ENCODE data around the gene C13orf46. TPM values are rescaled to one million over a fixed set of nuclear protein-coding genes. Genes with fewer than 3 reads are reported as not detected.

The C13orf46 gene
- total RNA-seq, 1 experiment from 2014 or later: 0.07 TPM

DNA sequence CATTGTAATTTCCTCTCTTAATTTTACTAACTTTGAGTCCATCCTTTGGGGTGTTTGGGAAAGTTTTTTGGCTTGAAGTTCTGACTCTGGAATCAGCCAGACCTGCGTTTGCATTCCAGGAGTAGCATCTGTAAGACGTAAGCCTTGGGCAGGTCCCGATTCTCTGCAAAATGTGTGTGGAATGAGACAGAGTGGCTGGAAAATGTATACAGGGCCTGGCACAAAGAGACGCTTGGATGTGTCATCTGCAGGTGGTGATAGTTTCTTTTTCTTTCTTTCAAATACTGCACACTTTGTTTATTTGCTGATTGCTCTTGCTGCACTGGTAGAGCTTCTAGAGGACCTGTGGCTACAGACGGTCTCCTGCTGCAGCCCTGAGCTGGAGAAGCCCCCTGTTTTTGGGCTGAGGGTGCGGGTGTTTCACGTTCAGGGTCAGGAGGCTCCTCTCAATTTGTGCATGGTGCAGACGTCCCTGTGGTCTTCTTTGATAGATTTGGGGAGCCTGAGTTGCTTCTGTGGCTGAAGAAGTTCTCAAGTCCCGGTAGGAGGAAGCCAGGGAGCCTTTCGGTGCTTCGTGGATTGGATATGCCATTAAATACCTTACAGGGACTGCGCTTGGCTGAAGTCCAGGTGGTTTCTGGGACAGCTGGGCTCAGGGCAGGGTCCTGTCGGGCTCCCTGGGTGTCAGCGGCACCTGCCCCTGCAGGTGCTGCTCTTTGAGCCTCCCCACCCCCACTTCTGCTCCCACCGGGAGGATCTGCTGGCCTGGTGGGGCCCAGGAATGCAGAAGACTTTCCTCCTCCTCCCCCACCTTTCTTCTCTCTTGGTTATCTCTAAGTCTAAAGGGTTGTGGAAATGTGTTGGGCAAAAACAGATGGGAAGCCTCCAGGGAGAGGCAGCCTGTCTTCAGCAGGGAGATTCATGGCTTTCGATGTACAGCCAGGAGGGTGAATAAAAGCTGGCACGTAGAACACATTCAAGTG lies 66.0 kb downstream of the C13orf46 start:
- no TSS peak for BruUV-seq (replicated peaks)
- intact Hi-C loops (cut with micrococcal nuclease): no loop called here
- H3K9me3 ChIP-seq (ENCODE audit: low read length): no peaks in the 10 kb centered on the region
- POLR2A ChIA-PET (ENCODE audit: unreplicated experiment): no interaction called here
- no peak overlapping the region for H3K27ac ChIP-seq (ENCODE audit: low read length)
- H3K79me2 ChIP-seq (ENCODE audit: low read length): no peaks in the 10 kb centered on the region
- no peaks in the 10 kb centered on the region for H3K4me1 ChIP-seq (ENCODE audit: insufficient read depth, low read length)
- TF ChIP-seq EZH2phosphoT487 (IDR thresholded peaks at IDR 0.05; ENCODE audit: borderline replicate concordance, low read length) (no peak), CTCF (conservative IDR thresholded peaks at IDR 0.05; ENCODE audit: low read depth, low read length) (no peak), EZH2 (IDR thresholded peaks at IDR 0.05; ENCODE audit: low read length, unreplicated experiment) (no peak)
- H3K4me2 ChIP-seq (ENCODE audit: low read length): no peak overlapping the region
- CTCF ChIA-PET: no interaction called here
- no peak for ATAC-seq
- no peaks in the 10 kb centered on the region for H3F3A ChIP-seq (ENCODE audit: low read length, unreplicated experiment)
- no peaks in the 10 kb centered on the region for H3K36me3 ChIP-seq (ENCODE audit: low read depth, low read length)
- no peaks in the 10 kb centered on the region for H4K20me1 ChIP-seq (ENCODE audit: low read length)
- DNase-seq: no peak
- H3K27me3 ChIP-seq (ENCODE audit: low read length): no peaks in the 10 kb centered on the region
- no peak overlapping the region for H3K4me3 ChIP-seq (ENCODE audit: low read length)
- H3K9me2 ChIP-seq (replicated peaks; ENCODE audit: low read length): no peaks in the 10 kb centered on the region
- H3K9ac ChIP-seq (ENCODE audit: low read length): no peak overlapping the region
- H2AFZ ChIP-seq (ENCODE audit: low read length): no peak overlapping the region

DNA sequence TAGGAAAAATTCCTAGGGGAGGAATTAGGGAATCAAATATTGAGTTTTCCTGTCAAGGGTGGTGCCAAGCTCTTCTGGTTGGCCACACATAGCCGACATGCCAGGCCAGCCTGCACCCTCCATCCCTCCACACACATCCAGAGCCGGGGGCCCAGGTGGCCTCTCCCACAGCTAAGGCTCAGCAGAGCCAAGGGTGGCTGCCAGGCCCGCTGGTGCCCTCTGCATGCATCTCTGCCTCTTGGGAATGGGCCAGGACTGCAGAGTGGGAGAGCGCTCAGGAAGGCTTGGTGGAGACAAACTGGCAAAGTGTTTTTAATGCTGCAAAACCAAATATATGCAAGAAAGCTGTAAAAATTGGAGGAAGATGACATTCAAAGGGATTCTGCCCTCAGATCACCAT lies 67.3 kb downstream of the C13orf46 start:
- H3K4me3 ChIP-seq (ENCODE audit: low read length): no peak overlapping the region
- H3K9me3 ChIP-seq (ENCODE audit: low read length): no peaks in the 10 kb centered on the region
- H3K27ac ChIP-seq (ENCODE audit: low read length): no peak overlapping the region
- H2AFZ ChIP-seq (ENCODE audit: low read length): no peak overlapping the region
- intact Hi-C loops (cut with micrococcal nuclease): no loop called here
- no peaks in the 10 kb centered on the region for H3K4me1 ChIP-seq (ENCODE audit: insufficient read depth, low read length)
- H3K9me2 ChIP-seq (replicated peaks; ENCODE audit: low read length): no peaks in the 10 kb centered on the region
- H3K79me2 ChIP-seq (ENCODE audit: low read length): no peaks in the 10 kb centered on the region
- no peak for ATAC-seq
- ChIA-PET CTCF (no interaction called here), POLR2A (ENCODE audit: unreplicated experiment) (no interaction called here)
- DNase-seq: no peak
- H3K4me2 ChIP-seq (ENCODE audit: low read length): no peak overlapping the region
- TF ChIP-seq CTCF (conservative IDR thresholded peaks at IDR 0.05; ENCODE audit: low read depth, low read length) (no peak), EZH2phosphoT487 (IDR thresholded peaks at IDR 0.05; ENCODE audit: borderline replicate concordance, low read length) (no peak), EZH2 (IDR thresholded peaks at IDR 0.05; ENCODE audit: low read length, unreplicated experiment) (no peak)
- no peaks in the 10 kb centered on the region for H3F3A ChIP-seq (ENCODE audit: low read length, unreplicated experiment)
- H4K20me1 ChIP-seq (ENCODE audit: low read length): no peaks in the 10 kb centered on the region
- no TSS peak for BruUV-seq (replicated peaks)
- no peaks in the 10 kb centered on the region for H3K27me3 ChIP-seq (ENCODE audit: low read length)
- no peak overlapping the region for H3K9ac ChIP-seq (ENCODE audit: low read length)
- no peaks in the 10 kb centered on the region for H3K36me3 ChIP-seq (ENCODE audit: low read depth, low read length)

- Histone ChIP-seq H3K4me2 (ENCODE audit: low read length) (no peak overlapping the region), H3K9ac (ENCODE audit: low read length) (no peak overlapping the region), H3K4me1 (ENCODE audit: insufficient read depth, low read length) (no peaks in the 10 kb centered on the region), H3F3A (ENCODE audit: low read length, unreplicated experiment) (no peaks in the 10 kb centered on the region), H2AFZ (ENCODE audit: low read length) (no peak overlapping the region), H3K9me3 (ENCODE audit: low read length) (no peaks in the 10 kb centered on the region), H3K27me3 (ENCODE audit: low read length) (no peaks in the 10 kb centered on the region), H3K79me2 (ENCODE audit: low read length) (no peaks in the 10 kb centered on the region), H3K4me3 (ENCODE audit: low read length) (no peak overlapping the region), H3K9me2 (replicated peaks; ENCODE audit: low read length) (no peaks in the 10 kb centered on the region), H3K36me3 (ENCODE audit: low read depth, low read length) (no peaks in the 10 kb centered on the region), H4K20me1 (ENCODE audit: low read length) (no peaks in the 10 kb centered on the region), H3K27ac (ENCODE audit: low read length) (no peak overlapping the region)
- ChIA-PET CTCF (no interaction called here), POLR2A (ENCODE audit: unreplicated experiment) (no interaction called here)
- TF ChIP-seq CTCF (conservative IDR thresholded peaks at IDR 0.05; ENCODE audit: low read depth, low read length): no peak
- no peak for TF ChIP-seq EZH2 (IDR thresholded peaks at IDR 0.05; ENCODE audit: low read length, unreplicated experiment)
- TF ChIP-seq EZH2phosphoT487 (IDR thresholded peaks at IDR 0.05; ENCODE audit: borderline replicate concordance, low read length): no peak
- ATAC-seq (no peak), DNase-seq (no peak)
- no TSS peak for BruUV-seq (replicated peaks)
- intact Hi-C loops (cut with micrococcal nuclease): no loop called here
Observed at GRCh38 chr13:113905942-113906341, 67.9 kb downstream of the C13orf46 start.
